ENCODE results near the gene SULT4A1.

The SULT4A1 gene

GRCh38 chr22:43838571-43839307 lies 23.6 kb downstream of the SULT4A1 start:
- no peak overlapping the region for H3K4me3 ChIP-seq
- H3K27ac ChIP-seq: no peak overlapping the region
- no peak for TF ChIP-seq CTCF (IDR thresholded peaks at IDR 0.05)
- no peak for DNase-seq (ENCODE audit: low spot score)

DNA sequence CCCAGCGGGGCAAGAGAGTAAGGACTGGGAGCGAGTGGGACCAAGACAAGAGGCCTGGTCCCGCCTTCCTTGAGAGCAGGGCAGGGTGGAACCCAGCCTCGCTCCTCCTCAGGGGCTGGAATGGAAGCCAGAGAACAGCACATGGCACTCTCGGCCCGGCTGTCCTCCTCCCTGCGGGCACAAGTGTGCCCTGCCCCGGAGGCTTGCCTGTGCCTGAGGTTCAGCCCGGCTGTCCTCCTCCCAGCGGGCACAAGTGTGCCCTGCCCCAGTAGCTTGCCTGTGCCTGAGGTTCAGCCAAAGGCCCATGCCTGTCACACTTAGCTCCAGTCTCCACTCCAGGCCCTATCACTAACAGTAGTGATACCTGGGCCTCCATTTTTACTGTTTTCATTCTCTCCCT lies 24.2 kb downstream of the SULT4A1 start:
- DNase-seq (ENCODE audit: low spot score): no peak
- Histone ChIP-seq H3K4me3 (no peak overlapping the region), H3K27ac (no peak overlapping the region)
- TF ChIP-seq CTCF (IDR thresholded peaks at IDR 0.05): no peak

DNA sequence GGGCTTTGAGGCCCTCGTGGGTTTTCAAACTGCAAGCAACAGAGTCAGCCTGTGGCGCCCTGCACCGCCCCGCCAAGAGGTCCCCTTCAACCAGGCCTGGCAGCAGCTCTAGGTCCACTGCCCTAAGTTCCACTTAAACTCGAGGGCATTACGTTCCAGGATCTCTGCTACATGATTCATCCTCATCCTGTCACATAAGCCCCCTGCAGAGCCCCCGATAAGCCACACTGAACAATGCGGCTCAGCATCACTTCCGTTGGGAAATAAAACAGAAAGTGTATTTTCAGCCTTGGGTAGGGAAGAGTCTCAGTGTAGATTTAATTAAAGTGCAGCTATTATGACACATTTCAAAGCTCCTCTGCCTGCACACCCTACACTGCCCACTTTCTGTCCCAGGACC lies 24.6 kb downstream of the SULT4A1 start:
- Histone ChIP-seq H3K4me3 (no peak overlapping the region), H3K27ac (no peak overlapping the region)
- TF ChIP-seq CTCF (IDR thresholded peaks at IDR 0.05): no peak
- no peak for DNase-seq (ENCODE audit: low spot score)

DNA sequence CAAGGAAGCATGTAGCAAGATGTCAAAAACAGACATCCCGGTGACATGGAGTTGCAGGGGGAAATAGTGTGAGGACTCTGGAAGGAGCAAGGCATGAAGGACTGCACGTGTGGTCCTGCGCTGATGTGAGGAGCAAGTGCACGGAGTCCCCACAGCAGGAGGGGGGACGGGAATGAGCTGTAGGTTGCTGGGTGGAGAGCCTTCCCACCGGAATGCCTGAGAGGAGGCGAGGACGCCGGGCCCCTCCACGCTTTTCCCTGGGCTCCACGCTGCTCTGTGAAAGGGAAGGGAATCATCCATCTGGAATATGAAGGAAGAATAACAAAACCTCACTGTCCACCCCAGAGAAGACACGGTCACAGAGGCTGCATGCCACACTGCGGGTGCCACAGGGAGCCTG lies 26.6 kb downstream of the SULT4A1 start:
- Histone ChIP-seq H3K27ac (no peak overlapping the region), H3K4me3 (no peak overlapping the region)
- no peak for DNase-seq (ENCODE audit: low spot score)
- no peak for TF ChIP-seq CTCF (IDR thresholded peaks at IDR 0.05)

DNA sequence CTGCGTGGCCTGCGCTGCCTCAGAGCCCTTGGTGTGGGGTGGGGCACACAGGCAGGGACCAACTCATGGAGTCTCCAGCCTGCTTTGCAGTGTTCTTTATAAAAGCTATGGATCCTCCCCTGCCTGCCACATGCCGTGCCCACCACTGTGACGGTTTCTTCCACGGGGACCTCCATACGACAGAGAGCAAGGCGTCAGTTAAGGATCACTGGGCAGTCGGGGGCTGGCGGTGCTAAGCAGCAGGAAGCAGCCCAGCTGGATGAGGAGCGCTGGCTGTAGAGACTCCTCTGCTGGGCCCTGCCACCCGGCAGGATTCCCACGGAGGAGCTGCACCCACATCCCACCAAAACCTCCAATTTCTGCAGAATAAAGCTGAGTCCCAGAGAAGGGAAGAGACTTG lies 27.1 kb downstream of the SULT4A1 start:
- no peak for DNase-seq (ENCODE audit: low spot score)
- H3K4me3 ChIP-seq: no peak overlapping the region
- no peak overlapping the region for H3K27ac ChIP-seq
- TF ChIP-seq CTCF (IDR thresholded peaks at IDR 0.05): no peak

- no peak overlapping the region for H3K27ac ChIP-seq
- DNase-seq (ENCODE audit: low spot score): no peak
- TF ChIP-seq CTCF (IDR thresholded peaks at IDR 0.05): no peak
- no peak overlapping the region for H3K4me3 ChIP-seq
Measured at GRCh38 chr22:43833286-43834240, 28.8 kb downstream of the SULT4A1 start.
